Measurements from ENCODE around the gene SERTAD3.

DNA sequence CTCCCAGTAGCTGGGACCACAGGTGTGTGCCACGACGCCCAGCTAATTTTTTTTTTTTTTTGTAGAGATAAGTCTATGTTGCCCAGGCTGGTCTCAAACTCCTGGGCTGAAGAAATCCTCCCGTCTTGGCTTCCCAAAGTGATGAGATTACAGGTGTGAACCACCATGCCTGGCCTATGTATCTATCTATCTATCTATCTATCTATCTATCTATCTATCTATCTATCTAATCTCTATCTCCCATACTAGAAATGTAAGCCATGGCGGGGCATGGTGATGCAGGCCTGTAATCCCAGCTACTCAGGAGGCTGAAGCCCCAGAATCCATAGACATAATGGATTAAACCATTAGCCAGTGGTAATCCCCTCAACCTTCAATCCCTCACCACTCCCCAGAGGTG is 6.5 kb upstream of the SERTAD3 start:
- no peak for TF ChIP-seq EZH2phosphoT487 (IDR thresholded peaks at IDR 0.05; ENCODE audit: insufficient read depth, low read depth)
- no peak for TF ChIP-seq EZH2 (IDR thresholded peaks at IDR 0.05; ENCODE audit: insufficient read depth, poor library complexity, severe bottlenecking)

Measured in GM23248 (cell line).